Measurements from ENCODE around the gene ASTN2. TPM values are rescaled to one million over a fixed set of nuclear protein-coding genes. Genes with fewer than 3 reads are reported as not detected.

ASTN2 gene
- total RNA-seq, 1 donor from 2014 or later = 15.9 TPM

DNA sequence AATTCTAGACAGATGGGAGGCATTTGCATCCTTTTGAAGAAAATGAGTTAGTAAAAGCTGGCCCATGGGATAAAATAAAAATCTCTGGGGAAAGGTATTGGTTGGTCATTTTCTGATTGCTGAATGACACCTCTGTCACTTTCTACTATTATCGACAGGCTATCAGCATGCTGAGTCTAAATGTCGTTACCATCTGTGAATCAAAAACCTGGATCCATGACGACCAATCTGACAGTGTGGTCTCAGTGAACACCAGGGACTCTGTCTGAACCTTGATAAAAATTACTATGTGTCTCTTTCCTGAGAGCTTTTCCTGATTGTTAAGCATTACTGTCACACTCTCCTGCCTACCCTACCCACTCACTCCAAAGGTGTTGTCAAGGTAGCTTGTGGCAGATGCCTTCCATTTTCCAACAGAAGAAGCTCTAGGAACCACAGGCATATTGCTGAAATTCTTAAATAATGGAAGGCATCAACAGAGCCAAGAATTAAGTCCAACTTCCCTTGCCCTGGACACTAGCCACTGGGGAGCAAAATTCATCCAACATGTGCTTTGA, 12.6 kb upstream of the ASTN2 start:
- Mint-ChIP-seq H3K27ac (no peak overlapping the region), H3K36me3 (no peaks in the 10 kb centered on the region), H3K4me3 (no peak overlapping the region), H3K4me1 (ENCODE audit: unreplicated experiment) (no peaks in the 10 kb centered on the region), H3K9me3 (no peaks in the 10 kb centered on the region), H3K27me3 (peaks cover 47% of the 10 kb centered on the region)
- no peak for DNase-seq (ENCODE audit: extremely low spot score, unreplicated experiment)
- TF ChIP-seq, protein P1, sequence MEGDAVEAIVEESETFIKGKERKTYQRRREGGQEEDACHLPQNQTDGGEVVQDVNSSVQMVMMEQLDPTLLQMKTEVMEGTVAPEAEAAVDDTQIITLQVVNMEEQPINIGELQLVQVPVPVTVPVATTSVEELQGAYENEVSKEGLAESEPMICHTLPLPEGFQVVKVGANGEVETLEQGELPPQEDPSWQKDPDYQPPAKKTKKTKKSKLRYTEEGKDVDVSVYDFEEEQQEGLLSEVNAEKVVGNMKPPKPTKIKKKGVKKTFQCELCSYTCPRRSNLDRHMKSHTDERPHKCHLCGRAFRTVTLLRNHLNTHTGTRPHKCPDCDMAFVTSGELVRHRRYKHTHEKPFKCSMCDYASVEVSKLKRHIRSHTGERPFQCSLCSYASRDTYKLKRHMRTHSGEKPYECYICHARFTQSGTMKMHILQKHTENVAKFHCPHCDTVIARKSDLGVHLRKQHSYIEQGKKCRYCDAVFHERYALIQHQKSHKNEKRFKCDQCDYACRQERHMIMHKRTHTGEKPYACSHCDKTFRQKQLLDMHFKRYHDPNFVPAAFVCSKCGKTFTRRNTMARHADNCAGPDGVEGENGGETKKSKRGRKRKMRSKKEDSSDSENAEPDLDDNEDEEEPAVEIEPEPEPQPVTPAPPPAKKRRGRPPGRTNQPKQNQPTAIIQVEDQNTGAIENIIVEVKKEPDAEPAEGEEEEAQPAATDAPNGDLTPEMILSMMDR (conservative IDR thresholded peaks at IDR 0.05) = no peak

DNA sequence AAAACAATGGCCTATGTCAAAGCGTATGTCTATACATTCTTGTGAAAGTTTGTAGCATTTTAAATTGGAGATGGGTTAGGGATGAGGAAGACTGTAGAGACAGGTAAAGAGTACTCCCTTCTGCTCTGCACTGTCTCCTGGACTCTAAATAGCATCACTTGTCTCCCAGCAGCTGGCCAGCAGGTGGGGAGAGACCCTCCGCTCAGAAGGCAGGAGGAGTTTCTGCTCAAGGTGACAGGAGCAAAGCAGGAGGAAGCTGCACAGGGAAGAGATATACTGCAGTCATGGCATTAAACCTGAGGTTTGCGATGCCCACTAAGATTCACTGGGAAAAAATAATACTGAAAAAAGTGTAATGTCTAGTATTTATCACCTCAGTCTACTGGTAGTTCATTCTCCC, 10.7 kb upstream of the ASTN2 start:
- H3K9me3 Mint-ChIP-seq = no peaks in the 10 kb centered on the region
- no peaks in the 10 kb centered on the region for H3K36me3 Mint-ChIP-seq
- no peak overlapping the region for H3K4me3 Mint-ChIP-seq
- DNase-seq (ENCODE audit: extremely low spot score, unreplicated experiment) = no peak
- TF ChIP-seq, protein P1 (conservative IDR thresholded peaks at IDR 0.05) = no peak
- peaks cover 40% of the 10 kb centered on the region for H3K27me3 Mint-ChIP-seq
- H3K27ac Mint-ChIP-seq = no peak overlapping the region
- H3K4me1 Mint-ChIP-seq (ENCODE audit: unreplicated experiment) = no peaks in the 10 kb centered on the region

DNA sequence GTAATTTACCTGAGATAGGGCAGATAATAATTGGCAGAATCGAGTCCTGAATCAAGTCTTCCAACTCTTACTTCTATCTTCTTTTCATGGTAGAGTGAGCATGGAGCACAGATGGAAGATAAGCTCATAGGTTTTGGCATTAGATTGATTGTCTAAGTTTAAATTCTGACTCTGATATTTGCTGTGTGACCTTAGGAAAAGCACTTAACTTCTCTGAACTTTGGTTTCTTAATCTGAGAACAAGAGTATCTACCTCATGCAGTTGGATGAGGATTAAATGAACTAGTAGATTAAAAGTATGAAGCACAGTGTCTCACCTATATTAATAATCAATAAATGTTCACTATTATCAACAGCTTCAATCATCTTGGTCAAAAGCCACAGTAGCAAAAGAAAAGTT, 9.4 kb upstream of the ASTN2 start:
- Mint-ChIP-seq H3K4me1 (ENCODE audit: unreplicated experiment) (no peaks in the 10 kb centered on the region), H3K27me3 (peaks cover 40% of the 10 kb centered on the region), H3K9me3 (no peaks in the 10 kb centered on the region), H3K27ac (no peak overlapping the region), H3K36me3 (no peaks in the 10 kb centered on the region), H3K4me3 (no peak overlapping the region)
- TF ChIP-seq, protein P1 (conservative IDR thresholded peaks at IDR 0.05) = no peak
- no peak for DNase-seq (ENCODE audit: extremely low spot score, unreplicated experiment)

DNA sequence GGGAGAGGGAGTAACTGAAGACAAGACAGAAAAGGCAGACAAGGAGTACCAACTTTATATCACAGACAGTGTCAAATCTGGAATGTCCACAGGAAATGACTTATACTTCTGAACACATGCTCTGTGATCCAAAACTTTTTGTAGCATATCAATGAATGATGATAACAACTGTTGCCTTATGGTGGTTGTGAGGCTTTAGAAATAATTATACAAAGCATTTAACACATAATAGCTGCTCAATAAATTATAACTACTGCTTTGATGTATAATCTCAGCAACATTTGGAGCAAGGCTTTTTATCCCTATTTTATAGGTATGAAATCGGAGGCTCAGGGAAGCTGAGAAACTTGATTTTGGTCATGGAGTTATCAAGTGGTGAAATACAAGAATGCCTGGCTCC, 3.3 kb upstream of the ASTN2 start:
- DNase-seq (ENCODE audit: extremely low spot score, unreplicated experiment) = no peak
- Mint-ChIP-seq H3K4me1 (ENCODE audit: unreplicated experiment) (no peaks in the 10 kb centered on the region), H3K27me3 (peaks cover 17% of the 10 kb centered on the region), H3K27ac (no peak overlapping the region), H3K4me3 (no peak overlapping the region), H3K36me3 (no peaks in the 10 kb centered on the region), H3K9me3 (no peaks in the 10 kb centered on the region)
- TF ChIP-seq, protein P1 (conservative IDR thresholded peaks at IDR 0.05) = no peak

DNA sequence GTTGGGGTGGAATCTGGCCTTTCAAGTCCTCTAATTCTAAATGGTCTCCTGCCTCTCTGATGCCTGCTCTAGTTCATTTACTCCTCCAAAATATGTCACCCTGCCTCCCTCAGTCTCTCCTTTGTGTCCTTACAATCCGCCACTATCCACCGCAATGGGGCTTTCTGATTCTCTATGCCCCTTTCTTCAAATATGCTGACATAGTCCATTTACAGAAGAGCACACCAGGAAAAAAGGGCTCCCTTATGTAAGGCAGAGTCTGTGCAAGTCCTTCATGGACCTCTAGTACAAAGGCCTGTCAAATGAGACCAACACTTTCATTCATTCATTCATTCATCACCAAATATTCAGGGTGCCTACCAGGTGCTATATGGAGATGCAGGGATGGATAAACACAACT, 2.0 kb upstream of the ASTN2 start:
- no peak overlapping the region for H3K4me3 Mint-ChIP-seq
- DNase-seq (ENCODE audit: extremely low spot score, unreplicated experiment) = no peak
- H3K4me1 Mint-ChIP-seq (ENCODE audit: unreplicated experiment) = no peaks in the 10 kb centered on the region
- TF ChIP-seq, protein P1 (conservative IDR thresholded peaks at IDR 0.05) = no peak
- H3K27me3 Mint-ChIP-seq = peaks cover 21% of the 10 kb centered on the region
- H3K36me3 Mint-ChIP-seq = no peaks in the 10 kb centered on the region
- H3K9me3 Mint-ChIP-seq = no peaks in the 10 kb centered on the region
- no peak overlapping the region for H3K27ac Mint-ChIP-seq
